ENCODE measurements around the gene CLCN2. TPM values are rescaled to one million over a fixed set of nuclear protein-coding genes. Genes with fewer than 3 reads are reported as not detected.
A peak's percentile ranks its signal among the peaks of the same experiment; 100 is the strongest.

Gene CLCN2
- total RNA-seq, 1 donor from 2014 or later = 4.3 TPM

- no peak for DNase-seq (ENCODE audit: low spot score)
Measured at GRCh38 chr3:184360070-184360928, 1.1 kb downstream of the CLCN2 start.

GRCh38 chr3:184359610-184360009 is 1.8 kb downstream of the CLCN2 start:
- DNase-seq (ENCODE audit: low spot score) = no peak

DNA sequence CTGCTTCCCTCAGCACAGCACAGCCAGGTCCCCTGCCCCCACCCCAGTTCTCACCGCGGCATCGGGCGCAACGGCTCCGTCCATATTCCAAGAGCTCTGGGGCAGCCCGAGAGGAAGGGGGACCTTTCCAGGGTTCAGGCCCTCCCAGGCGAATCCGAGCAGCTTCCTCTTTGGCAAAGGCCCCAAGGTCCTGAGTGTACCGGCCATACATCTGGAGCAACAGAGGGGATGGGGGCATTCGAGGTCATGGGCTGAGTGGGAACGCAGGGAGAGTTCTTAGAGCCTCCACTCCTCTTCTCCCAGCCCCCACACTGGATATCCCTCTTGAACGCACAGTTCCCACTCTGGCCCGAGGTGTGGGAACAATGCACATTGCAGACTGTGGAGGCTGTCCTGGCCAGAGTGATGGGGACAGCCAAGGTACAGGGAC is 2.5 kb downstream of the CLCN2 start:
- no peak for DNase-seq (ENCODE audit: low spot score)

GRCh38 chr3:184358124-184358767 is 3.2 kb downstream of the CLCN2 start:
- no peak for DNase-seq (ENCODE audit: low spot score)

- DNase-seq (ENCODE audit: low spot score) = no peak
Measured at GRCh38 chr3:184357248-184358123, 3.9 kb downstream of the CLCN2 start.

DNA sequence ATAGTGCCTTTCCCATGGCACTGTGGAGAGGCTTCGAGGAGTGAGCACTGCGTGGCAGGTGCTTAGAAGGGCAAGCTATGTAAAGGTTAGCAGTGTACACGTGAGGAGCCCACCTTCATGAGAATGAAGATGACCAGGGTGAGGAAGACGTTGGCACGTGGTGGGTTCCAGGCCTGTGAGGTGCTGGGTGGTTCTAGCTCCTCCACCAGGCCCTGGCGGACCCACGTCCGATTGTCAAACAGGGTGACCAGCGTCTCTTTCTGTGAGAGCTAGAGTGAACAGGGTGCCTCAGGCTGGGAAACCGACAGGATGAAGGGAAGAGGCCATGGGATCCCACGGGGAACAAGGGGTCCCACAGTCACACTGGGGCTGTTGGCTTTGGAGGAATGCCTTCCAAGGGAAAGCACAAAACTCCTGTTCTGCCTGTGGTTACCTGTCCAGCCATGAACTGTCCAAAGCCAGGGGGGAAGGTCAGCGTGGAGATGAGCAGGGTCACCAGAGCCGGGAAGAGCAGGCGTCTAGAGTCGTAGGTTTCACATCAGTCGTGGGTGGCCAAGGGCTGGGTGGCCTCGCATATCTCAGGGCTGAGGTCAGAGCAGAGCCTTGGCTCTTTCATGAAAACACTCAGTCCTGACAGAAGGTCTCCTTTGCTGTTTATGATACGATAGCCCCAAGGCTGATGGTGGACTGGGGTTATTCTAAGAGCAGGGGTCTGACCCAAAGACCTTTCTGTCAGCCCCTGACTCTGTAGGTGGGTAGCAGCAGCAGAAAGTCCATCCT is 6.0 kb downstream of the CLCN2 start:
- DNase-seq (ENCODE audit: low spot score) = no peak

GRCh38 chr3:184354754-184355153 is 6.7 kb downstream of the CLCN2 start:
- no peak for DNase-seq (ENCODE audit: low spot score)

- no peak for DNase-seq (ENCODE audit: low spot score)
Measured at GRCh38 chr3:184354121-184354728, 7.2 kb downstream of the CLCN2 start.

DNA sequence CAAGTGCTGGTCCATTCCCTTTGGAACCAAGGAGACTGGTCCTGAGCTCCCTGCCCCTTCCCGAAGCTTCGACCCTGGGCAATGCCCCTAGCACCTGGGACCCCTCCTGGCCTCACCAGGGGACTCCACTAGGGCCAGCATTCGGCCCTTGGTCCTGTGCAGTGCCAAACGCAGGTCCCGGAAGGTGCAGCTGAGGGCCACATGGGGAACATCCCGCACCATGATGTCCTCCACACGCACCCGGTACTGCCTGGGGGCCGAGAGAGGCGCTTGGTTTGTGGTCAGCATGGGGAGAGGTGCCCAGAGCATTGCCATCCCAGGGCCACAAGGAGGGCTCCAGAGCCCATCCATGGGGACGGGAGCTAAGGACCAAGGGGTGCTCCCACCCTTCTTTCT is 7.9 kb downstream of the CLCN2 start:
- DNase-seq (ENCODE audit: low spot score) = no peak

DNA sequence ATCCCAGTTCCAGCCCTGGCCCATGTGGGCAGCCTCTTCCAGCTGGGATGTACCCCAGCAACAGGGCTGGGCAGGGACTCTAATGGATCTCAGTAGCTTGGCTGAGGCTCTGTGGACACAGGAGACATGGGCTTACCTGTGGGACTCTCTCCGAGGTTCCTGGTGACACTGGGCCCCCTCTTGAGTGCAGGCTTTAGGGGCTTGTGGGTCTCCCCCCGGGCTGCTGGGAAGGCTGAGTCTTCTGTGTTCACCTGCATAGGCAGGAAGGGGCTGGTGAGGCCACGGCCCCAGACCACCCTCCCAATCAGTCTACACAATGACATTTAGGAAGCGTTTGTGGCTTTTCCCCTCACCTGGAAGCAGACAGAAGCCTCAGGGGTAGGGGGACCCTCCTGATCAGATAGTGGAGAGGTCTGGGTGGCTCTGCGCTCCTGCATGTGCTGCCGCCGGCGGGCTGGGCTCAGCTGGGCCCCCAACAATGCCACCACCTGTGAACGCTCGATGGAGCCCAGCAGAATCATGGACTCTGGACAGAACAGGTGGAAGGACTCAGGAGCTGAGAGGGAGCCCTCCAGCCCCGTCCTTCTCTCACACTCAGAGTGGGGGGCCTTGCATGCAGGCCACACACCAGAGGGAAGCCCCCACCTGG is 8.4 kb downstream of the CLCN2 start:
- DNase-seq (ENCODE audit: low spot score) = no peak

- DNase-seq (ENCODE audit: low spot score) = no peak
Measured at GRCh38 chr3:184352149-184352785, 9.1 kb downstream of the CLCN2 start.

- DNase-seq (ENCODE audit: low spot score) = no peak
Measured at GRCh38 chr3:184351511-184352148, 9.8 kb downstream of the CLCN2 start.

DNA sequence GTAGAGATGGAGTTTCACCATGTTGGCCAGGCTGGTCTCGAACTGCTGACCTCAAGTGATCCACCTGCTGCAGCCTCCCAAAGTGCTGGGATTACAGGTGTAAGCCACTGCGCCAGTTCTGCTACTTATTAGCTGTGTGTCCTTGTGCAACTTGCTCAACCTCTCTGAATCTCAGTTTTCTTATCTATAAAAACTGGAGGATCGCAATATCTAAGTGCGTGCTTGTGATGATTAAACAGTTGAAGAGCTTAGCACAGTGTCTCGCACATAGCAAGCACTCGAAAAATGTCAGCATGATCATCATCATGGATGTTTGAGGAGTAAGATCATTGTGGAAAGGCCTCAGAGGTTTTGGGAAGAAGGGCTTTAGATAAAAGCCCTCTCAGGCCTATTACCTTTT is 10.8 kb downstream of the CLCN2 start:
- no peak for DNase-seq (ENCODE audit: low spot score)

- DNase-seq (ENCODE audit: low spot score) = no peak
Measured at GRCh38 chr3:184349563-184350470, 11.6 kb downstream of the CLCN2 start.

DNA sequence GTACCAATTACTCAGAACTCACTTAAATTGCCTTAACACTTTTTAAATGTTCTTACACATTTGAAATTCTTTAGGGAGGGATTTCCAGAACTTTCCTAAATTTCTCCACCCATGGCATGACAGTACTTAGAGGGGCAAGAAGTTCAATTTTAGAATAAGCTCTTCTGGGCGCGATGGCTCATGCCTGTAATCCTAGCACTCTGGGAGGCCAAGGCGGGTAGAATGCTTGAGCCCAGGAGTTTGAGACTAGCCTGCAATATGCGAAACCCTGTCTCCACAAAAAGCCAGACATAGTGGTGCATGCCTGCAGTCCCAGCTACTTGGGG is 13.4 kb downstream of the CLCN2 start:
- peak; percentile 82 for DNase-seq (ENCODE audit: low spot score)

DNA sequence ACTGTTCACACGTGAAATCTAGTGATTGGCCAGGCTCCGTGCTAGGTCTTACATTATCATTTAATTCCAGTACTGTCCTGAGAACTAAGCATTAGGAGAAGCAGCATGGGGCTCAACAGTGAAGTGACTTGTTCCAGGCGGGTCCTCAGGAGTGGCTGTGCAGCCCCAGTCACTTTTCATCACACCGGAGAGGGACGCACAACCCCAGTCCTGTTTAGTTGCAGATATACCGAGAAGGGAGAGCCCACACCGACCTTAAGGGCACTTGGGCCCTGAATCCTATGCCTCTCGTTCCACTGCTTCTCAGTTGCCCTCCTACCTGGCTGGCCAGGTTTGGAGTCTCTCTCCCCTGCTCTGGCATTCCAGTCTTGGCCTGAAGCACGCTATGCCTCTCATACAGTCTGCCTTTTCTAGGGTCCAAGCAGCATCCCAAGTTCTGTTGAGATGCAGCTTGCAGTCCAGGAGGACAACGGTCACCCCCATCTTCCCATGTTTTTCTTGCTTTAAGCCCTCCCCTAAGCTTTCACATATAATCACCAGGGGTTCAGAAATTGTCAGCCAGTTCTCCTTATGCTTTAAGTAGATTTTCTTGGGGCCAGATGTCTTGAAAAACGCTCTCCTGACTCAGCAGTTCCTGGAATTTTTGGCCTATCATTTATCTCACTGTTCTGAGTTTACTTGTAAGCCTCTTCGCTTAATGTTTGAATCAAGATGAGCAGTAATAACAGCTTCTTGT is 13.9 kb downstream of the CLCN2 start:
- DNase-seq (ENCODE audit: low spot score) = peak; percentile 91

- no peak for DNase-seq (ENCODE audit: low spot score)
Measured at GRCh38 chr3:184346480-184347190, 14.8 kb downstream of the CLCN2 start.

All from umbilical cord (tissue), 2 donors.